Sigmoid colon (tissue), 4 donors: Measurements from ENCODE around the gene SHISA6.

ENCODE experiments used
- CTCF ChIP-seq, 4 experiments: fragments of 450-650 bp in 3 of 4; fragments of 200-600 bp in 1 of 4; IDR thresholded peaks; one replicate each; pipeline ENCODE4 v1.5.1; 2016 to 2019; ENCODE audit warnings: antibody characterized with exemption in 4 of 4, mild to moderate bottlenecking in 3 of 4, moderate library complexity in 2 of 4
- POLR2A ChIP-seq, 2 donors: fragments of 450-650 bp; IDR thresholded peaks; one replicate each; pipeline ENCODE4 v1.6.1; 2016; ENCODE audit warnings: antibody characterized with exemption in 2 of 2, mild to moderate bottlenecking in 2 of 2, moderate library complexity in 2 of 2
- POLR2AphosphoS5 ChIP-seq, 4 donors: sonication (generic); formaldehyde crosslinking; IDR thresholded peaks; one replicate each; pipeline ENCODE4 v1.6.1; 2017; ENCODE audit warnings: antibody characterized with exemption in 4 of 4

- TF ChIP-seq CTCF (IDR thresholded peaks at IDR 0.05) (no peak), POLR2A (IDR thresholded peaks at IDR 0.05) (no peak), POLR2AphosphoS5 (IDR thresholded peaks at IDR 0.05) (no peak)
Measured at GRCh38 chr17:11378506-11378905, 137.5 kb downstream of the SHISA6 start.
